Measurements from ENCODE around the gene LYG1. TPM values are rescaled to one million over a fixed set of nuclear protein-coding genes. Genes with fewer than 3 reads are reported as not detected.

LYG1 gene
- total and polyA plus RNA-seq, 2 of the 13 experiments (the other 11 are each of a cell fraction or from before 2014, with no cell fraction given), result 1.00 to 2.9 TPM

DNA sequence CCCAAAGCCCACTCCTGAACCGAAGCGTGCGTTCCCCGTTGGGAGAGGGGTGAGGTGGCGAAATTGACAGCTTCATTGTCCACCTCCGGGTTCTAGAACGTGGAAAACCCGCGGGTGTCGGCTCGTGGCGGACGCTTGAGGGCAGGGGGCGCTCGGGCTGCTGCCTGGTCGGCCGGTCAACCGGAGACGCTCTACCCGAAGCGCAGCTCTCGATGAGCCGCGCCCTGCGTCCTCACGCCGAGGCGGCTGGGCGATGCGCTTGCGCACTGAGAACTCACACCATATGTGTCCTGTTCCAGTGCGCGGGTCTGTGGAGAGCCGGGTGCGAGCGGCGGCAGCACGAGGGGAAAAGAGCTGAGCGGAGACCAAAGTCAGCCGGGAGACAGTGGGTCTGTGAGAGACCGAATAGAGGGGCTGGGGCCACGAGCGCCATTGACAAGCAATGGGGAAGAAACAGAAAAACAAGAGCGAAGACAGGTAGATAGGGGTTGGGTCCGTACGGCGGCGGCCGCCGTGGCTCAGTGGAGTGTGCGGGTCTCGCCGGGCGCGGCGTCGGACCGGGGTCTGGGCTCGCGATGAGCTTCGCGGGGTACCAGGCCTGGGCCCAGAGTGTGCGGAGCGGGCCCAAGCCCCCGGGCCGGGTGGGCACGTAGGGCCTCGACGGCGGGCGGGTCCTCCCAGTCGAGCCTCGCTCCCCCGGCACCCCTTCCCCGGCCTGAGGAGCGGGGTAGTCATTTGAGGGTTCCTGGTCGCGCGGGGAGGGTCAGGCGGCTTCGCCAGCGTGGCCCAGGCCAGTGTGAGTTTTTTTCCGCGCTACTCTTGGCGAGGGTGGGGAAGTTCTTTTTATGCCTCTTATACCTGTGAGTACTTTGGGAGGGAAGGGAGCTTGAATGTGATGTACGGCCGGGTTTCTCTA, 36.4 kb upstream of the LYG1 start, which contains the start of gene EIF5B (continued):
- TF ChIP-seq NBN (conservative IDR thresholded peaks at IDR 0.05) (no peak), SRSF4 (IDR thresholded peaks at IDR 0.05; ENCODE audit: low read depth, low read length, poor library complexity, severe bottlenecking) (no peak), ZNF44 (CRISPR knock-in tag; IDR thresholded peaks at IDR 0.05) (peak; percentile 52; the same call in 1 of the 2 replicates), ZBTB3 (CRISPR knock-in tag; IDR thresholded peaks at IDR 0.05; ENCODE audit: borderline replicate concordance, low read depth) (peak; percentile 58; the same call in 1 of the 2 replicates), ZBTB7B (CRISPR knock-in tag; IDR thresholded peaks at IDR 0.05) (peak; percentile 51; the same call in 1 of the 2 replicates), ZEB1 (IDR thresholded peaks at IDR 0.05; ENCODE audit: insufficient replicate concordance, low read depth) (no peak), ZNF709 (CRISPR knock-in tag; IDR thresholded peaks at IDR 0.05) (peak; percentile 81), SPEN (CRISPR knock-in tag; IDR thresholded peaks at IDR 0.05; ENCODE audit: low read depth) (peak; percentile 95; the same call in 1 of the 2 replicates), HOXA7 (CRISPR knock-in tag; IDR thresholded peaks at IDR 0.05) (no peak), MBNL3 (CRISPR knock-in tag; conservative IDR thresholded peaks at IDR 0.05) (no peak), NFYC (CRISPR knock-in tag; IDR thresholded peaks at IDR 0.05) (peak; percentile 55; the same call in 1 of the 2 replicates), ZNF333 (CRISPR knock-in tag; IDR thresholded peaks at IDR 0.05; ENCODE audit: borderline replicate concordance) (peak; percentile 88), ZNF543 (CRISPR knock-in tag; IDR thresholded peaks at IDR 0.05) (peak; percentile 79; the same call in 1 of the 2 replicates), CHD2 (IDR thresholded peaks at IDR 0.05; ENCODE audit: low read depth, low read length) (no peak), ZNF761 (CRISPR knock-in tag; conservative IDR thresholded peaks at IDR 0.05) (peak; percentile 57), PRPF4 (IDR thresholded peaks at IDR 0.05; ENCODE audit: low read depth, low read length, poor library complexity, severe bottlenecking) (no peak), ZBTB20 (CRISPR knock-in tag; IDR thresholded peaks at IDR 0.05; ENCODE audit: borderline replicate concordance, low read depth) (peak; percentile 75), MTA1 (CRISPR knock-in tag; IDR thresholded peaks at IDR 0.05; ENCODE audit: borderline replicate concordance) (no peak), ZNF777 (CRISPR knock-in tag; IDR thresholded peaks at IDR 0.05) (peak; percentile 88), ELF3 (CRISPR knock-in tag; IDR thresholded peaks at IDR 0.05) (peak; percentile 60), ZSCAN20 (CRISPR knock-in tag; IDR thresholded peaks at IDR 0.05; ENCODE audit: borderline replicate concordance) (peak; percentile 68; the same call in 1 of the 2 replicates), SP1 (IDR thresholded peaks at IDR 0.05) (no peak), SP1 (CRISPR knock-in tag; IDR thresholded peaks at IDR 0.05) (peak; percentile 58; the same call in 1 of the 2 replicates)
- TF ChIP-seq, protein P1, sequence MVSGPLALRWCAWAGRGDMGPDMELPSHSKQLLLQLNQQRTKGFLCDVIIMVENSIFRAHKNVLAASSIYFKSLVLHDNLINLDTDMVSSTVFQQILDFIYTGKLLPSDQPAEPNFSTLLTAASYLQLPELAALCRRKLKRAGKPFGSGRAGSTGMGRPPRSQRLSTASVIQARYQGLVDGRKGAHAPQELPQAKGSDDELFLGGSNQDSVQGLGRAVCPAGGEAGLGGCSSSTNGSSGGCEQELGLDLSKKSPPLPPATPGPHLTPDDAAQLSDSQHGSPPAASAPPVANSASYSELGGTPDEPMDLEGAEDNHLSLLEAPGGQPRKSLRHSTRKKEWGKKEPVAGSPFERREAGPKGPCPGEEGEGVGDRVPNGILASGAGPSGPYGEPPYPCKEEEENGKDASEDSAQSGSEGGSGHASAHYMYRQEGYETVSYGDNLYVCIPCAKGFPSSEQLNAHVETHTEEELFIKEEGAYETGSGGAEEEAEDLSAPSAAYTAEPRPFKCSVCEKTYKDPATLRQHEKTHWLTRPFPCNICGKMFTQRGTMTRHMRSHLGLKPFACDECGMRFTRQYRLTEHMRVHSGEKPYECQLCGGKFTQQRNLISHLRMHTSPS (CRISPR knock-in tag; IDR thresholded peaks at IDR 0.05; ENCODE audit: low read depth), result no peak
- TF ChIP-seq, protein P2, sequence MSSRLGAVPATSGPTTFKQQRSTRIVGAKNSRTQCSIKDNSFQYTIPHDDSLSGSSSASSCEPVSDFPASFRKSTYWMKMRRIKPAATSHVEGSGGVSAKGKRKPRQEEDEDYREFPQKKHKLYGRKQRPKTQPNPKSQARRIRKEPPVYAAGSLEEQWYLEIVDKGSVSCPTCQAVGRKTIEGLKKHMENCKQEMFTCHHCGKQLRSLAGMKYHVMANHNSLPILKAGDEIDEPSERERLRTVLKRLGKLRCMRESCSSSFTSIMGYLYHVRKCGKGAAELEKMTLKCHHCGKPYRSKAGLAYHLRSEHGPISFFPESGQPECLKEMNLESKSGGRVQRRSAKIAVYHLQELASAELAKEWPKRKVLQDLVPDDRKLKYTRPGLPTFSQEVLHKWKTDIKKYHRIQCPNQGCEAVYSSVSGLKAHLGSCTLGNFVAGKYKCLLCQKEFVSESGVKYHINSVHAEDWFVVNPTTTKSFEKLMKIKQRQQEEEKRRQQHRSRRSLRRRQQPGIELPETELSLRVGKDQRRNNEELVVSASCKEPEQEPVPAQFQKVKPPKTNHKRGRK (CRISPR knock-in tag; IDR thresholded peaks at IDR 0.05), result no peak
- TF ChIP-seq, protein P3, sequence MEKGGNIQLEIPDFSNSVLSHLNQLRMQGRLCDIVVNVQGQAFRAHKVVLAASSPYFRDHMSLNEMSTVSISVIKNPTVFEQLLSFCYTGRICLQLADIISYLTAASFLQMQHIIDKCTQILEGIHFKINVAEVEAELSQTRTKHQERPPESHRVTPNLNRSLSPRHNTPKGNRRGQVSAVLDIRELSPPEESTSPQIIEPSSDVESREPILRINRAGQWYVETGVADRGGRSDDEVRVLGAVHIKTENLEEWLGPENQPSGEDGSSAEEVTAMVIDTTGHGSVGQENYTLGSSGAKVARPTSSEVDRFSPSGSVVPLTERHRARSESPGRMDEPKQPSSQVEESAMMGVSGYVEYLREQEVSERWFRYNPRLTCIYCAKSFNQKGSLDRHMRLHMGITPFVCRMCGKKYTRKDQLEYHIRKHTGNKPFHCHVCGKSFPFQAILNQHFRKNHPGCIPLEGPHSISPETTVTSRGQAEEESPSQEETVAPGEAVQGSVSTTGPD (CRISPR knock-in tag; IDR thresholded peaks at IDR 0.05), result no peak
